Stomach smooth muscle (tissue), 2 donors: ENCODE data around the gene ROS1.
"Not testable (repeated sequence)": the region's sequence is repeated elsewhere in the genome, so short reads cannot be mapped to it uniquely, and the experiment has no call there.

ENCODE experiments used
- H3K27ac ChIP-seq: one replicate; pipeline ENCODE4 v1.7.0; 2013; ENCODE audit warnings: mild to moderate bottlenecking, low read length, inconsistent platforms
- H3K27me3 ChIP-seq, 2 donors: one replicate each; pipeline ENCODE4 v1.7.0; 2013; ENCODE audit warnings: low read length in 2 of 2; ENCODE audit not compliant: insufficient read depth in 2 of 2, control insufficient read depth in 1 of 2
- H3K36me3 ChIP-seq, 2 donors: one replicate each; pipeline ENCODE4 v1.7.0; 2013; ENCODE audit warnings: low read length in 2 of 2; ENCODE audit not compliant: control insufficient read depth in 2 of 2, insufficient read depth in 2 of 2
- H3K4me1 ChIP-seq: one replicate; pipeline ENCODE4 v1.7.0; 2013; ENCODE audit warnings: low read length; ENCODE audit not compliant: control insufficient read depth, insufficient read depth
- H3K4me3 ChIP-seq, 2 donors: one replicate each; pipeline ENCODE4 v1.7.0; 2013; ENCODE audit warnings: low read length in 2 of 2
- H3K9ac ChIP-seq, 2 donors: one replicate each; pipeline ENCODE4 v1.7.0; 2013; ENCODE audit warnings: low read length in 2 of 2, mild to moderate bottlenecking in 1 of 2
- H3K9me3 ChIP-seq, 2 donors: one replicate each; pipeline ENCODE4 v1.7.0; 2013; ENCODE audit warnings: low read length in 2 of 2; ENCODE audit not compliant: control insufficient read depth in 2 of 2
- donor health status: healthy.
- donor health status: Pancreatic carcinoma.

ROS1 gene

GRCh38 chr6:117267766-117268534 is 157.8 kb downstream of the ROS1 start:
- Histone ChIP-seq H3K9ac (no peak overlapping the region), H3K27me3 (peaks cover 80 to 97% of the 10 kb centered on the region in 2 donors), H3K4me1 (peaks cover 26% of the 10 kb centered on the region), H3K9me3 (peaks cover 2 to 7% of the 10 kb centered on the region in 2 donors), H3K27ac (no peak overlapping the region), H3K4me3 (no peak overlapping the region), H3K36me3 (no peaks in the 10 kb centered on the region)

GRCh38 chr6:117267054-117267347 is 158.7 kb downstream of the ROS1 start:
- Histone ChIP-seq H3K36me3 (no peaks in the 10 kb centered on the region), H3K27me3 (peaks cover 71 to 96% of the 10 kb centered on the region in 2 donors), H3K9me3 (peaks cover 2 to 7% of the 10 kb centered on the region in 2 donors), H3K4me3 (no peak overlapping the region), H3K9ac (no peak overlapping the region), H3K4me1 (peaks cover 26% of the 10 kb centered on the region), H3K27ac (no peak overlapping the region)

GRCh38 chr6:117266257-117267053 is 159.3 kb downstream of the ROS1 start:
- H3K27me3 ChIP-seq = peaks cover 71 to 94% of the 10 kb centered on the region in 2 donors
- no peak overlapping the region for H3K27ac ChIP-seq
- H3K9ac ChIP-seq = no peak overlapping the region
- H3K4me1 ChIP-seq = peaks cover 26% of the 10 kb centered on the region
- H3K36me3 ChIP-seq = no peaks in the 10 kb centered on the region
- H3K9me3 ChIP-seq = peaks cover 2 to 7% of the 10 kb centered on the region in 2 donors
- H3K4me3 ChIP-seq = peak overlapping the region; percentile 67 to 73

GRCh38 chr6:117265410-117266256 is 160.1 kb downstream of the ROS1 start, which contains the start of gene VGLL2:
TSS of gene VGLL2 (plus strand) at chr6:117265558. CDS start at chr6:117265764, 206 bp downstream.
- peaks cover 69 to 86% of the 10 kb centered on the region in 2 donors for H3K27me3 ChIP-seq
- peaks cover 2 to 7% of the 10 kb centered on the region in 2 donors for H3K9me3 ChIP-seq
- no peaks in the 10 kb centered on the region for H3K36me3 ChIP-seq
- no peak within 1 kb of the TSS for H3K27ac ChIP-seq
- no peak within 1 kb of the TSS for H3K9ac ChIP-seq
- peak within 1 kb of the TSS; percentile 73 to 85 for H3K4me3 ChIP-seq
- peaks cover 24% of the 10 kb centered on the region for H3K4me1 ChIP-seq

GRCh38 chr6:117264692-117265409 is 160.9 kb downstream of the ROS1 start:
- Histone ChIP-seq H3K4me1 (peaks cover 17% of the 10 kb centered on the region), H3K9ac (no peak overlapping the region), H3K4me3 (peak overlapping the region; percentile 73 to 85), H3K36me3 (no peaks in the 10 kb centered on the region), H3K27ac (no peak overlapping the region), H3K9me3 (peaks cover 2 to 7% of the 10 kb centered on the region in 2 donors), H3K27me3 (peaks cover 64 to 78% of the 10 kb centered on the region in 2 donors)

- no peak overlapping the region for H3K9ac ChIP-seq
- no peak overlapping the region for H3K27ac ChIP-seq
- H3K36me3 ChIP-seq = no peaks in the 10 kb centered on the region
- peak overlapping the region; percentile 73 to 85 for H3K4me3 ChIP-seq
- peaks cover 16% of the 10 kb centered on the region for H3K4me1 ChIP-seq
- H3K9me3 ChIP-seq = peaks cover 2 to 7% of the 10 kb centered on the region in 2 donors
- peaks cover 59 to 75% of the 10 kb centered on the region in 2 donors for H3K27me3 ChIP-seq
Observed at GRCh38 chr6:117264369-117264691, 161.4 kb downstream of the ROS1 start.

GRCh38 chr6:117263353-117263927 is 162.3 kb downstream of the ROS1 start:
- Histone ChIP-seq H3K27ac (no peak overlapping the region), H3K36me3 (no peaks in the 10 kb centered on the region), H3K4me3 (no peak overlapping the region), H3K9me3 (peaks cover 2 to 7% of the 10 kb centered on the region in 2 donors), H3K4me1 (peaks cover 16% of the 10 kb centered on the region), H3K9ac (no peak overlapping the region), H3K27me3 (peaks cover 50 to 67% of the 10 kb centered on the region in 2 donors)

GRCh38 chr6:117262799-117263198 is 162.9 kb downstream of the ROS1 start:
- H3K9ac ChIP-seq = no peak overlapping the region
- H3K27me3 ChIP-seq = peaks cover 44 to 60% of the 10 kb centered on the region in 2 donors
- H3K27ac ChIP-seq = no peak overlapping the region
- no peaks in the 10 kb centered on the region for H3K36me3 ChIP-seq
- H3K4me3 ChIP-seq = no peak overlapping the region
- peaks cover 16% of the 10 kb centered on the region for H3K4me1 ChIP-seq
- peaks cover 2 to 7% of the 10 kb centered on the region in 2 donors for H3K9me3 ChIP-seq

GRCh38 chr6:117253785-117254184 is 172.0 kb downstream of the ROS1 start:
- no peak overlapping the region for H3K9ac ChIP-seq
- H3K4me1 ChIP-seq = no peaks in the 10 kb centered on the region
- H3K27me3 ChIP-seq = no peaks in the 10 kb centered on the region
- peaks cover 0 to 3% of the 10 kb centered on the region in 2 donors for H3K9me3 ChIP-seq
- H3K4me3 ChIP-seq = no peak overlapping the region
- no peak overlapping the region for H3K27ac ChIP-seq
- no peaks in the 10 kb centered on the region for H3K36me3 ChIP-seq

- not testable (repeated sequence) for H3K27ac ChIP-seq, H3K4me3 ChIP-seq, H3K36me3 ChIP-seq, H3K4me1 ChIP-seq, H3K9ac ChIP-seq, H3K9me3 ChIP-seq, H3K27me3 ChIP-seq
Observed at GRCh38 chr6:117244979-117245378, 180.8 kb downstream of the ROS1 start.
